Measurements from ENCODE around the gene PELO. TPM values are rescaled to one million over a fixed set of nuclear protein-coding genes. Genes with fewer than 3 reads are reported as not detected.

Gene PELO
- polyA plus RNA-seq, 2 donors: 3.9 to 12.5 TPM

DNA sequence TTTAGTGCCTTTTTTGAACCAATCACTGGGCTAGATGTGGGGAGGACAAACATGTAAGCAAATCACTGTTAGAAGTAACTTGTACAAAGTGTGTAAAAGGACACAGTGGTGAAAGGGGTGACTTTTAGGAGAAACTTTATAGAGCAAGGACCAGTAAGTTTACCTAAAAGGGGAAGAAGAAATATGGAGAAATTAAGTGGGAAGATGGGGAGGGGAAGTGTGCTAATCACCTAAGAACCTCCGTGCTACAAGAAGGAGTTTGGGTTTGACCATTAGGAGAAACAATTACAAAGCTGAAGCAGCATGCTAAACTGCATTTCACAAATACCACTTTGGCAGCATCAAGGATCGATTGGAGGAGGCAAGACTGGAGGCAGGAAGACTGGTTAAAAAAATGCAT is 17.3 kb downstream of the PELO start:
- no peak overlapping the region for H3K27ac ChIP-seq (ENCODE audit: low read depth in 2 of 2, low read length in 1 of 2)
- peaks cover 2% of the 10 kb centered on the region in 2 donors for H3K4me1 ChIP-seq (ENCODE audit: control insufficient read depth in 2 of 2, insufficient read depth in 2 of 2, low read length in 1 of 2)

DNA sequence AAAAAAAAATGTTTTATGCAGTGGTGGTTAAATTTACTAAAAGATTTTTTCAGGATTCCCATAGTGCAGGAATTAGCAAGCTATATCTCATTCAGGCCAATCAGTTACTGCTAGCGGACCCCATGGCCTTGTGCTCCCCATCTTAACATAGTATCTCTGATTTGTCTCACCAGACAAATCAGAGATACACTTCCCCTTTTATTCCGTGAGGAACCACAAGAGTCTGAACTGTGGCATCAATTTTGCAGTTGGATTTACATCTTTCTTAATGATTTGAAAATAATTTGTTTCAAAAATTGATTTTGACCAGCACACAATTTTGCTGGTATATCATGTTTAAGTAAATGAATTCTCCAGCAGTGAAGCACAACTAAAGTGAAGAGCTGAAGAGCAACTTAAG is 17.9 kb downstream of the PELO start:
- Histone ChIP-seq H3K4me1 (ENCODE audit: control insufficient read depth in 2 of 2, insufficient read depth in 2 of 2, low read length in 1 of 2) (peaks cover 0 to 2% of the 10 kb centered on the region in 2 donors), H3K27ac (ENCODE audit: low read depth in 2 of 2, low read length in 1 of 2) (no peak overlapping the region), H3K36me3 (ENCODE audit: control insufficient read depth in 2 of 2, insufficient read depth in 2 of 2, low read length in 1 of 2) (peaks cover 0 to 4% of the 10 kb centered on the region in 2 donors), H3K27me3 (ENCODE audit: control insufficient read depth in 1 of 2, insufficient read depth in 2 of 2, low read length in 2 of 2) (no peaks in the 10 kb centered on the region), H3K9me3 (ENCODE audit: control insufficient read depth in 2 of 2, insufficient read depth in 1 of 2, low read depth in 1 of 2, low read length in 1 of 2) (no peaks in the 10 kb centered on the region), H3K4me3 (ENCODE audit: low read depth in 1 of 2, low read length in 2 of 2) (no peak overlapping the region)
- 79 to 81% methylated on average over 2 of the region's 2 CpGs for WGBS, 2 donors

More for the DNA sequence above, 17.3 kb downstream of the PELO start:
- Histone ChIP-seq H3K27me3 (ENCODE audit: control insufficient read depth in 1 of 2, insufficient read depth in 2 of 2, low read length in 2 of 2) (no peaks in the 10 kb centered on the region), H3K36me3 (ENCODE audit: control insufficient read depth in 2 of 2, insufficient read depth in 2 of 2, low read length in 1 of 2) (peaks cover 0 to 4% of the 10 kb centered on the region in 2 donors), H3K4me3 (ENCODE audit: low read depth in 1 of 2, low read length in 2 of 2) (no peak overlapping the region), H3K9me3 (ENCODE audit: control insufficient read depth in 2 of 2, insufficient read depth in 1 of 2, low read depth in 1 of 2, low read length in 1 of 2) (no peaks in the 10 kb centered on the region)
- 75 to 78% methylated on average over 2 of the region's 2 CpGs for WGBS, 2 donors

DNA sequence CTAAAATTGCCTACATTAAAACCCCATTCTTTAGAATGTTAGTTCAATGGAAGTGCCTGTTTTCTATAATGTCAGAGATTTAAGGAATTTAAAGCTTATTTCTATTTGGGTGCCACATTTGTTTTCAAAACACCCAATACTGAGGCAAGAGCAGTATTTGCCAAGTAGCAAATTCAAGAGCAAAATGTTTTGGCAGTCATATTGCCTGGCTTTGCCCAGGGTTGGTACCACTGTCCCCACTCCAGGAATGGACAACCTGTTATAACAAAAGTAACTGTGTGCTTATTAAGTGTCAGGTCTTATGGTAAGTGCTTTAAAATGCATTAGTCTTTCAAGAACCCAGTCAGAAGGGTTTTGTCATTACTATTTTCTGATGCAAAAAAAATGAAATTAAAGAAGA is 19.3 kb downstream of the PELO start:
- no peaks in the 10 kb centered on the region for H3K27me3 ChIP-seq (ENCODE audit: control insufficient read depth in 1 of 2, insufficient read depth in 2 of 2, low read length in 2 of 2)
- peaks cover 0 to 3% of the 10 kb centered on the region in 2 donors for H3K36me3 ChIP-seq (ENCODE audit: control insufficient read depth in 2 of 2, insufficient read depth in 2 of 2, low read length in 1 of 2)
- no peak overlapping the region for H3K4me3 ChIP-seq (ENCODE audit: low read depth in 1 of 2, low read length in 2 of 2)
- peaks cover 0 to 2% of the 10 kb centered on the region in 2 donors for H3K4me1 ChIP-seq (ENCODE audit: control insufficient read depth in 2 of 2, insufficient read depth in 2 of 2, low read length in 1 of 2)
- no peaks in the 10 kb centered on the region for H3K9me3 ChIP-seq (ENCODE audit: control insufficient read depth in 2 of 2, insufficient read depth in 1 of 2, low read depth in 1 of 2, low read length in 1 of 2)
- H3K27ac ChIP-seq (ENCODE audit: low read depth in 2 of 2, low read length in 1 of 2): no peak overlapping the region

DNA sequence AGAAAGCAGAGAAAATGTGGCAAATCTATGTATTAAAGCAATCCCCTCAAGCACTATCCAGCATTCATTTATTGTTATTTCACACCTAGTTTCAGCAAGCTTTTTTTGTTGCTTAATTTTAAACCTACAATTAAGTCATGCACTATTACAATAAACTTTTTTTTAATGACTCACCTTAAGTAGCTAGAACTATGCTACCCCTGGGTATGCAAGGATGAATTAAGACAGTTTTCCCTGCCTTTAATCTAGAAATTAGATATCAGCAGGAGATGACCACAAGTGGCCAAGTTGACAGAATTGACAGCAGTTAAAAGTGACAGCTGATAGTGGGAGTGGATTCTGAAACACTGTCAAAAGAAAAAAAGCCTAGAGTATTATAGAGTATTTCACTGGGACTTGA is 20.0 kb downstream of the PELO start:
- Histone ChIP-seq H3K4me1 (ENCODE audit: control insufficient read depth in 2 of 2, insufficient read depth in 2 of 2, low read length in 1 of 2) (peaks cover 0 to 2% of the 10 kb centered on the region in 2 donors), H3K27me3 (ENCODE audit: control insufficient read depth in 1 of 2, insufficient read depth in 2 of 2, low read length in 2 of 2) (no peaks in the 10 kb centered on the region), H3K36me3 (ENCODE audit: control insufficient read depth in 2 of 2, insufficient read depth in 2 of 2, low read length in 1 of 2) (peaks cover 0 to 3% of the 10 kb centered on the region in 2 donors), H3K4me3 (ENCODE audit: low read depth in 1 of 2, low read length in 2 of 2) (no peak overlapping the region), H3K9me3 (ENCODE audit: control insufficient read depth in 2 of 2, insufficient read depth in 1 of 2, low read depth in 1 of 2, low read length in 1 of 2) (no peaks in the 10 kb centered on the region), H3K27ac (ENCODE audit: low read depth in 2 of 2, low read length in 1 of 2) (no peak overlapping the region)

DNA sequence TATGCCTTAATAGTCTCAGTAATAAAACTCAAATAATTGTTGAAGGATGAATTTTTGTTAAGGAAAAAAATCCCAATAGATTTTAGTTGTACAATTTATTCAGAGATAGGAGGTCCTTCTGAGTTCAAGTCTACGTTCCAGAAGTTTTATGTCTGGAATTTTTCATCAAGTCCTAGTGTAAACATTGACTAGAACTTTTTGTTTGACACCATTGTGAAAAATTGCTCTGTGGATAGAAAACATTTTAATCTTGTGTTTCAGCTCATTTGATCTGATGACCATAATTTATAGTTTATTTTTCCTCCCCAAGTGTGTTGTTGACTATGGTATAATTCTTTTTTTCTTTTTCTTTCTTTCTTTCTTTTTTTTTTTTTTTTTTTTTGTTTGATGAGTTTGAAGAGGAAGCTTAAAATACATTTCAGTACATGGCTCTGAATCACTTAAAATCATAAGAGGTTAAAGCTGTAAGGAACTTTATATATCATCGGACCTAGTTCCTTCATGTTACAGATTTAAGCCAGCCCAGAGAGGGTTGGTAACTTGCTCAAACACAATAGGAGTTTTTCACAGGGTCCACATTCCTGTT is 20.7 kb downstream of the PELO start:
- peaks cover 0 to 2% of the 10 kb centered on the region in 2 donors for H3K4me1 ChIP-seq (ENCODE audit: control insufficient read depth in 2 of 2, insufficient read depth in 2 of 2, low read length in 1 of 2)
- no peaks in the 10 kb centered on the region for H3K27me3 ChIP-seq (ENCODE audit: control insufficient read depth in 1 of 2, insufficient read depth in 2 of 2, low read length in 2 of 2)
- WGBS, 2 donors: 48 to 60% methylated on average over 2 of the region's 2 CpGs
- no peak overlapping the region for H3K4me3 ChIP-seq (ENCODE audit: low read depth in 1 of 2, low read length in 2 of 2)
- H3K27ac ChIP-seq (ENCODE audit: low read depth in 2 of 2, low read length in 1 of 2): peak overlapping the region in 1 of 2 donors; percentile 69
- H3K9me3 ChIP-seq (ENCODE audit: control insufficient read depth in 2 of 2, insufficient read depth in 1 of 2, low read depth in 1 of 2, low read length in 1 of 2): no peaks in the 10 kb centered on the region
- peaks cover 0 to 3% of the 10 kb centered on the region in 2 donors for H3K36me3 ChIP-seq (ENCODE audit: control insufficient read depth in 2 of 2, insufficient read depth in 2 of 2, low read length in 1 of 2)

DNA sequence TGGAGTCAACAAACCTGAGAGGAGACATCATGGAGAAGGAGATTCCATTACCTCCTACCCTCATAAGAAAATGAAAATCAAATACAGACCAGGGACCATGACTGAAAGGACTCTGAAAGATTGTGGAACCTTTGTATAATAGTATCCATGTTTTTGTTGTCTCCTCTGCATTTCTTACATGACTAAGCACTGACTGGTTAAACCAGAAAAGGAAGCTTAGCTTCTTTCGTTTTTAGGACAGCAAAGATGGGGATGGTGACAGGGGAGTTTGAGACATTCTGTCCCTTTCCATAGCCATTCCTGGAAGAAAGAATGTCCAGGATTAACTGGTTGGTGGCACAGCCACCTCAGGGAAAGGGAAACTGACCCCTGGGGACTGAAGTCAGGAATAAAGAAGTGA is 22.2 kb downstream of the PELO start:
- H3K9me3 ChIP-seq (ENCODE audit: control insufficient read depth in 2 of 2, insufficient read depth in 1 of 2, low read depth in 1 of 2, low read length in 1 of 2): no peaks in the 10 kb centered on the region
- H3K27ac ChIP-seq (ENCODE audit: low read depth in 2 of 2, low read length in 1 of 2): peak overlapping the region; percentile 69 to 83
- WGBS, 2 donors: 28 to 52% methylated on average over 1 of the region's 1 CpG
- H3K4me1 ChIP-seq (ENCODE audit: control insufficient read depth in 2 of 2, insufficient read depth in 2 of 2, low read length in 1 of 2): peaks cover 0 to 2% of the 10 kb centered on the region in 2 donors
- no peaks in the 10 kb centered on the region for H3K36me3 ChIP-seq (ENCODE audit: control insufficient read depth in 2 of 2, insufficient read depth in 2 of 2, low read length in 1 of 2)
- no peaks in the 10 kb centered on the region for H3K27me3 ChIP-seq (ENCODE audit: control insufficient read depth in 1 of 2, insufficient read depth in 2 of 2, low read length in 2 of 2)
- H3K4me3 ChIP-seq (ENCODE audit: low read depth in 1 of 2, low read length in 2 of 2): no peak overlapping the region

DNA sequence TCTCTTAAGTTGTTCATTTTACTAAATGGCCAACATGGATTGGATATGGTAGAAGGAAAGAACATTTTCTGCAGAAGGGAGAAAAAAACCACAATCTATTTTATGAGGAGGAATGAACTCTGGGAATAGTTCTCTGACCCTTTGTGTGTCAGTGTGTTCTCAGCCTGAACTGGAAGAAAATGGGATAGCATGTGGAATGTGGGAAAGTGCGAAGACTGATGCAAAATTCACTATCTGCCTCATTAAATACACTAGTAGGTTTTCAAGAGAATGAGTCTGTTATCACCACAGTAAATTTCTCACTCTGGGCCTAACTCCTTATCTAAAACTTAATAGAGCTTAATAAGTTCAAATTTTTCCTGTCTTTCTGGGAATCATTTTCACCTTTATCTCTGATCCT is 22.7 kb downstream of the PELO start:
- Histone ChIP-seq H3K9me3 (ENCODE audit: control insufficient read depth in 2 of 2, insufficient read depth in 1 of 2, low read depth in 1 of 2, low read length in 1 of 2) (no peaks in the 10 kb centered on the region), H3K27ac (ENCODE audit: low read depth in 2 of 2, low read length in 1 of 2) (peak overlapping the region in 1 of 2 donors; percentile 69), H3K27me3 (ENCODE audit: control insufficient read depth in 1 of 2, insufficient read depth in 2 of 2, low read length in 2 of 2) (no peaks in the 10 kb centered on the region), H3K36me3 (ENCODE audit: control insufficient read depth in 2 of 2, insufficient read depth in 2 of 2, low read length in 1 of 2) (no peaks in the 10 kb centered on the region), H3K4me1 (ENCODE audit: control insufficient read depth in 2 of 2, insufficient read depth in 2 of 2, low read length in 1 of 2) (peaks cover 0 to 2% of the 10 kb centered on the region in 2 donors), H3K4me3 (ENCODE audit: low read depth in 1 of 2, low read length in 2 of 2) (no peak overlapping the region)
- 34 to 96% methylated on average over 1 of the region's 1 CpG for WGBS, 2 donors

DNA sequence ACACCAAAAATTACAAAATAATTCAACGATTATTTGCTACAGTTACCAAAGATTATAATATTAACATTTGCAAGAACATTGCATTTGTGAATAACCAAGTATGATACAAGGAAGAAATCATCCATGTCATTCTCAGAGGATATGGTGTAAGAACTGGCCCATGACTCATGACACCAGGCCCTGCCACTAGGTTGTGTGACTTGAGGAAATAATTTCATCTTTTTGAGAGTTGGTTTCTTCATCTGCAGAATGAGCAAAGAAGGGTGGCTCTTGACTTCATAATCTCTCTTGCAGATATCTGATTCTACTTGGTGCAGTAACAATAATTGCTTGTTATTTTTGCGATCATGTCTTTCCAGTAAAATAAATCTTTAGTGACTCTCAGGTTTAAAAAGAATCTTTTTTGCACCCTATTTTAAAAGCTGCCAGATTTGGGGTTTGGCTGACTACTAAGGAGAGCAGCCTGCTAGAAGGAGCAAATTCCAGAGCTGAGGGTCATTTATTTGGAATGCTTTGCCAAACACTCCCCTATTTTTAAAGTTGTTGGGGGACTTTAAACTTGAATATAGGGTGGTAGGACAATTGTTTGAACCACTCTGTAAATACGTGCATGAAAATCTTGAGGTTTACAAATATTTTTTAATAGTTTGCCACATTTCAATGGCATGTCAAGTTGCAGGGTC is 23.5 kb downstream of the PELO start:
- no peak overlapping the region for H3K27ac ChIP-seq (ENCODE audit: low read depth in 2 of 2, low read length in 1 of 2)
- H3K27me3 ChIP-seq (ENCODE audit: control insufficient read depth in 1 of 2, insufficient read depth in 2 of 2, low read length in 2 of 2): no peaks in the 10 kb centered on the region
- no peaks in the 10 kb centered on the region for H3K9me3 ChIP-seq (ENCODE audit: control insufficient read depth in 2 of 2, insufficient read depth in 1 of 2, low read depth in 1 of 2, low read length in 1 of 2)
- peaks cover 0 to 2% of the 10 kb centered on the region in 2 donors for H3K4me1 ChIP-seq (ENCODE audit: control insufficient read depth in 2 of 2, insufficient read depth in 2 of 2, low read length in 1 of 2)
- H3K4me3 ChIP-seq (ENCODE audit: low read depth in 1 of 2, low read length in 2 of 2): no peak overlapping the region
- H3K36me3 ChIP-seq (ENCODE audit: control insufficient read depth in 2 of 2, insufficient read depth in 2 of 2, low read length in 1 of 2): no peaks in the 10 kb centered on the region
- WGBS, 2 donors: 62 to 74% methylated on average over 3 of the region's 3 CpGs

DNA sequence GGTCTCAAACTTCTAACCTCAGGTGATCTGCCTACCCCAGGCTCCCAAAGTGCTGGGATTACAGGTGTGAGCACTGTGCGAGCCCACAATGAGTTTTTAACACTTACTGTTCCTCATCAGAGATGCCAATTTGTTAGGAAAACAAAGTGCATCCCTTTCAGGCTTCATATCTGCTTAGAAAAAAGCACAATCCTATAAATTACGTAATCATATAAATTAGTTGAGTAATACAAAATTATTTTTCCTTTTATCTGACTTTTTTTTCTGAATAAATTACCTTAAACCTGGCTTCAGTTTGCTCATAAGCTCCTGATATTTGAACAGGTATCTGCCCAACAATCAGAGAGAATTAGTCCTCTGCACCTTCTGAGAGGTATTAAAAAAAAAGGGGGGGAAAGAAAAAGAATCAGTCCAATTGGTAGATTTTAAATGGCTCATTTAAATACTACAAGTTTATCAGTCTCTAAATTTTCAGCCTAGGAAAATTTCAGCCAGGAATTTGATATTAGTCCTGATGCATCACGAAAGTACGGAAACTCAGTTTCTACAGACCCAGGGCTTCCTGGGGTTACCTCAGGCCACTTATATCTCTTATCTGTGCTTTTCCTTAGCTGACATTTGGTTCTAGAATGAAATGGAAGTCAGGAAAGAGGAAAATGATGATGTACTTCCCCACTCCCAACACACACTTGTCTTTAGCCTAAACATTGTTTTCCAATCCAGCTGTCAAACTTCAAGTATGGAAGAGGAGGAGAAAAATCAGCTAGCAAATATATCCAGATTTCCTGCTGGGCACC is 26.8 kb downstream of the PELO start:
- Histone ChIP-seq H3K4me1 (ENCODE audit: control insufficient read depth in 2 of 2, insufficient read depth in 2 of 2, low read length in 1 of 2) (peaks cover 0 to 3% of the 10 kb centered on the region in 2 donors), H3K27ac (ENCODE audit: low read depth in 2 of 2, low read length in 1 of 2) (no peak overlapping the region)
- WGBS, 2 donors: 67 to 68% methylated on average over 4 of the region's 4 CpGs

More for the DNA sequence above, 26.8 kb downstream of the PELO start:
- Histone ChIP-seq H3K4me3 (ENCODE audit: low read depth in 1 of 2, low read length in 2 of 2) (no peak overlapping the region), H3K36me3 (ENCODE audit: control insufficient read depth in 2 of 2, insufficient read depth in 2 of 2, low read length in 1 of 2) (no peaks in the 10 kb centered on the region), H3K27me3 (ENCODE audit: control insufficient read depth in 1 of 2, insufficient read depth in 2 of 2, low read length in 2 of 2) (no peaks in the 10 kb centered on the region), H3K9me3 (ENCODE audit: control insufficient read depth in 2 of 2, insufficient read depth in 1 of 2, low read depth in 1 of 2, low read length in 1 of 2) (no peaks in the 10 kb centered on the region)
